Common myeloid progenitor, CD34-positive (primary cell): ENCODE measurements around the gene RAB27B.
"Not testable (repeated sequence)": the region's sequence is repeated elsewhere in the genome, so short reads cannot be mapped to it uniquely, and the experiment has no call there.

Experiments used
- CTCF ChIA-PET: fragments of 350-600 bp; sonication (Branson Sonifier 250); formaldehyde crosslinking; loops from one replicate; lab custom pipeline; 2021; ENCODE audit warnings: antibody characterized with exemption; lab: Charles Lee
- POLR2A ChIA-PET: fragments of 350-600 bp; sonication (Branson Sonifier 250); formaldehyde crosslinking; loops from one replicate; lab custom pipeline; 2021; ENCODE audit warnings: antibody characterized with exemption; lab: Charles Lee
- DNase-seq, 3 donors: peaks; one replicate each; pipeline versions ENCODE4 v3.0.0 to v3.0.0-alpha.2; 2013
- H3K27ac ChIP-seq, 2 experiments: 1 replicate in 1 of 2; 2 replicates in 1 of 2; pipeline ENCODE4 v1.7.0; 2013; ENCODE audit warnings: inconsistent platforms in 2 of 2, low read length in 2 of 2, mild to moderate bottlenecking in 2 of 2, low read depth in 1 of 2, moderate library complexity in 1 of 2; ENCODE audit not compliant: severe bottlenecking in 2 of 2, insufficient read depth in 1 of 2, poor library complexity in 1 of 2
- H3K27me3 ChIP-seq, 5 experiments: replicated peaks in 2 of 5; 1 replicate in 3 of 5; 2 replicates in 2 of 5; pipeline versions ENCODE4 v1.6.1 to v1.7.0; 2013; ENCODE audit warnings: low read length in 4 of 5, mild to moderate bottlenecking in 2 of 5, moderate library complexity in 2 of 5, inconsistent platforms in 1 of 5; ENCODE audit not compliant: insufficient read depth in 5 of 5, control insufficient read depth in 4 of 5
- H3K36me3 ChIP-seq, 4 experiments: 1 replicate in 2 of 4; 2 replicates in 2 of 4; pipeline versions ENCODE4 v1.6.1 to v1.7.0; 2013; ENCODE audit warnings: low read length in 3 of 4, control low read depth in 1 of 4, mild to moderate bottlenecking in 1 of 4; ENCODE audit not compliant: control insufficient read depth in 4 of 4, insufficient read depth in 4 of 4
- H3K4me1 ChIP-seq, 4 experiments: 1 replicate in 3 of 4; 2 replicates in 1 of 4; pipeline versions ENCODE4 v1.6.1 to v1.7.1; 2013; ENCODE audit warnings: low read length in 3 of 4, mild to moderate bottlenecking in 3 of 4, control low read depth in 1 of 4, inconsistent platforms in 1 of 4, moderate library complexity in 1 of 4; ENCODE audit not compliant: control insufficient read depth in 4 of 4, insufficient read depth in 4 of 4; ENCODE audit errors: control extremely low read depth in 1 of 4
- H3K4me3 ChIP-seq, 7 experiments: 1 replicate in 4 of 7; 2 replicates in 3 of 7; pipeline versions ENCODE4 v1.5.1 to v1.7.0; 2013; ENCODE audit warnings: mild to moderate bottlenecking in 7 of 7, low read length in 6 of 7, moderate library complexity in 6 of 7, inconsistent platforms in 2 of 7, low read depth in 2 of 7, control low read depth in 1 of 7; ENCODE audit not compliant: insufficient read depth in 4 of 7, control insufficient read depth in 1 of 7; ENCODE audit errors: extremely low read depth in 1 of 7
- H3K9me3 ChIP-seq, 5 experiments: 1 replicate in 4 of 5; 2 replicates in 1 of 5; pipeline versions ENCODE4 v1.6.1 to v1.7.1; 2013; ENCODE audit warnings: low read length in 4 of 5, mild to moderate bottlenecking in 2 of 5, inconsistent platforms in 1 of 5, low read depth in 1 of 5, moderate library complexity in 1 of 5; ENCODE audit not compliant: control insufficient read depth in 4 of 5, insufficient read depth in 2 of 5; ENCODE audit errors: control extremely low read depth in 1 of 5
- WGBS: methylation state at CpG from one replicate; pipeline ENCODE4 v1.1.5; 2013; ENCODE audit not compliant: insufficient coverage; 5-methylcytosine and 5-hydroxymethylcytosine counted together

RAB27B gene

DNA sequence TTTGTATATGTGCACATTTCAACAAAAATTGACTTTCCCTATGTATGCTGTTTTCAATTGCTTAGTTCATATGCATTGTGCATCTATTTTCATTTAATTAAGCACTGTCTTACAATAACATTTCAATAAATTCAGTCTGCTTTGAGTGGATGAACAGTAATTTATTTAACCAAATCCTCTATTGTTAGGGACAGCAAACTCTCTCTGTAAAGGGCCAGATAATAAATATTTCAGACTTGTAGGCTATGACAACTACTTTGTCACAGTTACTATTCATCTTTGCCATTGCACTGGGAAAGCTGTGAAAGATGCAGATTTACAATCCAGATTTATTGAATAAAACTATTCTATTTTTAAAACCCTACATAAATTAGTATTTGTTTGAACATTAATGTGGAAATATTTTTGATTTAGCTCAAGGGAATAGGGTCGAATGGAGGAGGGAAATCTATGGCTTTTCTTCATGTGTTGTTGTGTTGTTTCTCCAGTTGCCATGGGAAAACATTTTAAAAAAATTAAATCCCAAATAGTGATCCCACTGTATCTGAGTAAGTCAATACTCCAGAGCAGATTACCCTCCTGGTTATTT lies 14.2 kb upstream of the RAB27B start:
- Histone ChIP-seq H3K36me3 (no peaks in the 10 kb centered on the region), H3K27ac (no peak overlapping the region), H3K9me3 (no peaks in the 10 kb centered on the region), H3K27me3 (no peaks in the 10 kb centered on the region), H3K4me1 (peaks cover 0 to 18% (median 7%) of the 10 kb centered on the region in 4 experiments), H3K4me3 (no peak overlapping the region)
- DNase-seq: no peak
- WGBS: 80% methylated on average over 1 of the region's 1 CpG
- CTCF ChIA-PET: no interaction called here
- POLR2A ChIA-PET: no interaction called here

- no peaks in the 10 kb centered on the region for H3K36me3 ChIP-seq
- H3K4me1 ChIP-seq: peaks cover 0 to 18% (median 7%) of the 10 kb centered on the region in 4 experiments
- DNase-seq: no peak
- CTCF ChIA-PET: interaction anchor here (0.9 to 1.5 kb wide), 2 partner anchors 9 to 11 kb away, joined by 4 read pairs; no protein-coding TSS in a partner anchor
- WGBS: 100% methylated on average over 1 of the region's 2 CpGs
- POLR2A ChIA-PET: no interaction called here
- no peaks in the 10 kb centered on the region for H3K9me3 ChIP-seq
- H3K27me3 ChIP-seq: no peaks in the 10 kb centered on the region
- H3K27ac ChIP-seq: no peak overlapping the region
- H3K4me3 ChIP-seq: no peak overlapping the region
These were observed 13.2 kb upstream of the RAB27B start for GRCh38 chr18:54815086-54815485.

GRCh38 chr18:54820785-54821275 lies 7.4 kb upstream of the RAB27B start:
- H3K4me3 ChIP-seq, H3K36me3 ChIP-seq, H3K27ac ChIP-seq, POLR2A ChIA-PET, H3K27me3 ChIP-seq, H3K9me3 ChIP-seq: not testable (repeated sequence)
- CTCF ChIA-PET: interaction anchor here (1.4 to 1.8 kb wide), 2 partner anchors 9 to 10 kb away, joined by 4 to 7 read pairs; no protein-coding TSS in a partner anchor
- peaks cover 0 to 21% (median 11%) of the 10 kb centered on the region in 4 experiments for H3K4me1 ChIP-seq
- WGBS: no CpG with 5 or more reads among the region's 2 CpGs
- DNase-seq: peak in 2 of 3 donors; percentile 38 to 81

GRCh38 chr18:54822872-54823845 lies 5.1 kb upstream of the RAB27B start:
- peaks cover 0 to 28% (median 20%) of the 10 kb centered on the region in 4 experiments for H3K4me1 ChIP-seq
- WGBS: 97% methylated on average over 5 of the region's 6 CpGs
- H3K9me3 ChIP-seq: no peaks in the 10 kb centered on the region
- H3K4me3 ChIP-seq: no peak overlapping the region
- peak in 1 of 3 donors; percentile 18 for DNase-seq
- ChIA-PET CTCF (interaction anchor here (0.9 to 1.6 kb wide), 2 partner anchors 7 to 16 kb away, joined by 3 to 4 read pairs; no protein-coding TSS in a partner anchor), POLR2A (no interaction called here)
- H3K27ac ChIP-seq: no peak overlapping the region
- no peaks in the 10 kb centered on the region for H3K36me3 ChIP-seq
- no peaks in the 10 kb centered on the region for H3K27me3 ChIP-seq

DNA sequence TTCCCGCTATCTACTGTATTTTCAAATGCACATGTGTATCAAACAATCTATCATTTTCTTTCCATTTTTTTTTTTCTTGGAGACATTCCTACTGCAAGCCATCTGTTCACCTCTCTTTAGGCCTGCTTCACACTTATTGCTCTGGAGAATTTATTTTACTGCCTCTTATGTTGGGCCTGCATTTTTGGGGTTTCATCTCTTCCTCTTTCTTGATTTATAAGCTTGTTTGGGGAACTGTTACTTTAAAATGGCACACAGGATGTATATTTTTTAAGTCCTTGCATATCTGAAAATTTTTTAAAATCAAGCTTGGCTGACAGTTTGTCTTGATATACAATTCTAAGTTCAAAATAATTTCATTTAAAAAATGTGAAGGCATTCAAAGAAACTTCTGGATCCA lies 3.5 kb upstream of the RAB27B start:
- WGBS: 43% methylated on average over 1 of the region's 1 CpG
- Histone ChIP-seq H3K9me3 (no peaks in the 10 kb centered on the region), H3K4me3 (no peak overlapping the region), H3K4me1 (peaks cover 0 to 42% (median 29%) of the 10 kb centered on the region in 4 experiments), H3K27me3 (no peaks in the 10 kb centered on the region), H3K36me3 (no peaks in the 10 kb centered on the region), H3K27ac (no peak overlapping the region)
- CTCF ChIA-PET: interaction anchor here (0.9 to 1.6 kb wide), 2 partner anchors 9 to 12 kb away, joined by 3 to 4 read pairs; no protein-coding TSS in a partner anchor
- POLR2A ChIA-PET: no interaction called here
- peak; percentile 14 to 79 (median 63) for DNase-seq

GRCh38 chr18:54825601-54826344 lies 2.5 kb upstream of the RAB27B start:
- Histone ChIP-seq H3K4me3 (no peak overlapping the region), H3K27me3 (no peaks in the 10 kb centered on the region), H3K36me3 (peaks cover 0 to under 1% (median 0%) of the 10 kb centered on the region in 4 experiments), H3K9me3 (no peaks in the 10 kb centered on the region), H3K4me1 (peaks cover 0 to 44% (median 33%) of the 10 kb centered on the region in 4 experiments), H3K27ac (no peak overlapping the region)
- no peak for DNase-seq
- CTCF ChIA-PET: interaction anchor here (0.9 to 1.3 kb wide), 2 partner anchors 10 to 11 kb away, joined by 3 to 4 read pairs; no protein-coding TSS in a partner anchor
- POLR2A ChIA-PET: no interaction called here
- 100% methylated on average over 1 of the region's 2 CpGs for WGBS
